ENCODE data around the gene FIG4.
"Not testable (repeated sequence)": the region's sequence is repeated elsewhere in the genome, so short reads cannot be mapped to it uniquely, and the experiment has no call there.

DNA sequence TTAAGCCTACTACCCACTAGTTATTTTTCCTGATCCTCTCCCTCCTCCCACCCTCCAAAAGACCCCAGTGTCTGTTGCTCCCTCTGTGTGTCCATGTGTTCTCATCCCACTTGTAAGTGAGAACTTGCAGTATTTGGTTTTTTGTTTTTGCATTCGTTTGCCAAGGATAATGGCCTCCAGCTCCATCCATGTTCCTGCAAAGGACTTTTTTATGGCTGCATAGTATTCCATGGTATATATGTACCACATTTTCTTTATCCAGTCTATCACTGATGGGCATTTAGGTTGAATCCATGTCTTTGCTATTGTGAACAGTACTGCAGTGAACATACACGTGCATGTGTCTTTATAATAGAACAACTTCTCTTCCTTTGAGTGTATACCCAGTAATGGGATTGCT is 17.0 kb downstream of the FIG4 start:
- TF ChIP-seq, protein P1, sequence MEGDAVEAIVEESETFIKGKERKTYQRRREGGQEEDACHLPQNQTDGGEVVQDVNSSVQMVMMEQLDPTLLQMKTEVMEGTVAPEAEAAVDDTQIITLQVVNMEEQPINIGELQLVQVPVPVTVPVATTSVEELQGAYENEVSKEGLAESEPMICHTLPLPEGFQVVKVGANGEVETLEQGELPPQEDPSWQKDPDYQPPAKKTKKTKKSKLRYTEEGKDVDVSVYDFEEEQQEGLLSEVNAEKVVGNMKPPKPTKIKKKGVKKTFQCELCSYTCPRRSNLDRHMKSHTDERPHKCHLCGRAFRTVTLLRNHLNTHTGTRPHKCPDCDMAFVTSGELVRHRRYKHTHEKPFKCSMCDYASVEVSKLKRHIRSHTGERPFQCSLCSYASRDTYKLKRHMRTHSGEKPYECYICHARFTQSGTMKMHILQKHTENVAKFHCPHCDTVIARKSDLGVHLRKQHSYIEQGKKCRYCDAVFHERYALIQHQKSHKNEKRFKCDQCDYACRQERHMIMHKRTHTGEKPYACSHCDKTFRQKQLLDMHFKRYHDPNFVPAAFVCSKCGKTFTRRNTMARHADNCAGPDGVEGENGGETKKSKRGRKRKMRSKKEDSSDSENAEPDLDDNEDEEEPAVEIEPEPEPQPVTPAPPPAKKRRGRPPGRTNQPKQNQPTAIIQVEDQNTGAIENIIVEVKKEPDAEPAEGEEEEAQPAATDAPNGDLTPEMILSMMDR (IDR thresholded peaks at IDR 0.05; ENCODE audit: low read depth, low read length, poor library complexity, severe bottlenecking): not testable (repeated sequence)
- TF ChIP-seq EZH2phosphoT487 (IDR thresholded peaks at IDR 0.05; ENCODE audit: borderline replicate concordance, low read length): not testable (repeated sequence)
